NCI-H2227 (cell line): ENCODE measurements around the gene SORCS1.
"Not testable (repeated sequence)": the region's sequence is repeated elsewhere in the genome, so short reads cannot be mapped to it uniquely, and the experiment has no call there.

Experiments
- DNase-seq: peaks from one replicate; lab custom pipeline; 2025; ENCODE audit not compliant: unreplicated experiment; lab: John Stamatoyannopoulos, UW

The SORCS1 gene

DNA sequence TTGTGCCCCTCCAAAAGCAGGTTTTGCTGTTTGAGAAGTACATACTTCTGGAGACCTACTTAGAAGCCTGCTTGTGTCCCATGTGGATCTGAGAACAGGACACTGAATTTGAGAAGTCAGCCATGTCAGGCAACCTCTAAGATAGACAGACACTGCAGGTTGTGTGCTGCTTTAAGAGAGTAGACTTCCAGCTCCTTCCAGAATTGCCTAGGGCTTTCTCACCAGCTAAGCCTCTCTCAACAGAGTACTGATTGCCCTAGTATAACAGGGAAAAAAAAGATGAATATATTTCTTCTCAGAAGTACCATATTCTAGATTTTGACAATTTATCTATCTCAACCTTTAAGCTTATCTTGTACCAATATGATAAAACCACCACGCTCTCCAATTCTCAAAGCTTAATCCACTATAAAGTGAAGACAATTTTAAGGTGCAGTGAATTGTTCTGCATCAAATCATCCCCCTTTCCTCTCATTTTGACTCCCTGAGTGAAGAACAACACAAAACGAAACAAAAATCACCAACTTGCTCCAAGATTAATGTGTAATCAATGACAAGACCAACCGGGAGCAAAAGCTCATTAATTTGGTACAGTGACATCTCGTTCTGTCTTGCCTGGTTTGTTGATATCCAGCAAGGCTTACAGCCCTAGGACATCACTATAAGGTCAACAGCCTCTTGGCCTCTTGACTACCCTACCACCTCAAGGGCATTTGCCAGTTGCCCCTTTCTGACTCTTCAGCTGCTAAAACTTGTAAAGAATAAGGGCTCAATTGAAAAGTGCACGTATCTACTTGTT is 214.6 kb downstream of the SORCS1 start:
- DNase-seq, result no peak

DNA sequence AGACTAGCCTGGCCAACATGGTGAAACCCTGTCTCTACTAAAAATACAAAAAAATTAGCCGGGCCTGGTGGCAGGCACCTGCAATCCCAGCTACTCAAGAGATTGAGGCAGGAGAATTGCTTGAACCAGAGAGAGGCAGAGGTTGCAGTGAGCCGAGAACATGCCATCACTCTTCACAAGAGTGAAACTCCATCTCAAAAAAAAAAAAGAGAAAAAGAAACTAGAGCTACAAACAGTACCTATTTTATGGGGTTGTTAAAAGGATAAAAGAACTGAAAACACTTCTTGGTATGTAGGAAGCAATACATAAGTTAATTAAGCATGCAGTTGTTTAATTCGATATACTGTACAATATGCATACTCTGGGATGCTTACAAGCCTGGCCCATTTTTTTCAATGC is 216.9 kb downstream of the SORCS1 start:
- no peak for DNase-seq

DNA sequence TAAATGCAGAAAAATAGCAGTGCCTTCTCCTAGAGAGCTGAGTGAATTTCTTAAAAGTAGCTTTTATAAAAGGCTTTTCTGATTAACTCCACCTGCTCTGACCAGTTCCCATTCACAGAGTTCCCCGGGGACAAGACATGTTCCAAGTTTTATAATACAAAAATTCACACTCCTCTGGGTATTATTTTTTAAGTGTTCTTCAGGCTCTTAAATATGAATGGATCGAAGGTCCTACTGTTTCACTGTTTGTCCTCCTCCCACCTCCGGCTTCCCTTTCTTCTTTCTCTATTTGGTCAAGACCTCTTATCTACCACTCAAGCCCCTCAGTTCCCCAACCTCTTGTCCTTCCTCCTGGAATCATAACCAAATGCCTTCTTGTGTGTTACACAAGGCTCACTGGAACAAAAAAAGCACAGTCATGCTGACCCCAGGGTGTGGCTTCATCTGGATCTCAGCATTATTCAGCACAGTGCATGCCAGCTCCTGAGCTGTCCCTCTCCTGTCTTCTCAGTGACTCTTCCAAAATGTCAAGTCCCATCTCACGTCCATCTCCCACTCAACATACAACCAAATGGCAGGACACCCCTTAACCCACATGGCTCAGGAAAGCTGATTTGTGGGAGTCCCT is 222.4 kb downstream of the SORCS1 start:
- DNase-seq, result no peak

DNA sequence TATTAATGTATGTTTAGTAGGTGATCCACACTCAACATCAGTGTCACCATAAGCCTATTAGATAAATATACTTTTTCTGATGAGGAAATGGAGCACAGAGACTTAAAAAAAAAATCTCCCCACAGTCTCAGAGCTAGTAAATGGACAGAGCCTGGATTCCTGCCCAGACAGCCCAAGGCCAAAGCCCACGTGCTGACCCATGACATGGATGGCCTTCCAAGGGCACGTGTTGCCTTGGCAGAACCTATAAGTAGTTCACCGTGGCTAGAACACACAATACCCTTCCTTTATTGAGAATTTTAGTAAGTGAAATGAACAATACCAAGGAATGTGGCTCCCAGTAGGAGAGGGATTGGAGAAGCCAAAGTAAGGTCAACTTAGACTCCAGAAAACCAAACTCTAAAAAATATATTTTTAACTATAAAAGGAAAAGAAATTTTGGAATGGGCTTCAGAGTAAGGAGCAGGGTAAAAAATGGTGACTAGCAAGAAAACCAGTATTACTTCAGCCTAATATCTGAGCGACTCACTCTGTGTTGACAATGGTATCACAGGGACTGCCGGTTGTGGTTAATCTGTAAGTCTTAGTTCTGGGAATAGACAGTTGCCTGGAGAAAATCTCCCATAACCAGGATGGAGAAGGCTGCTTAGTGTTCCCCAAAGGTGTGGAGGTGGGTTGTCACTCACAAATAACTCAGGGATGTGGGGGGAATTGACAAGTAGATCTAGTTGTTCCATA is 223.0 kb downstream of the SORCS1 start:
- no peak for DNase-seq

DNA sequence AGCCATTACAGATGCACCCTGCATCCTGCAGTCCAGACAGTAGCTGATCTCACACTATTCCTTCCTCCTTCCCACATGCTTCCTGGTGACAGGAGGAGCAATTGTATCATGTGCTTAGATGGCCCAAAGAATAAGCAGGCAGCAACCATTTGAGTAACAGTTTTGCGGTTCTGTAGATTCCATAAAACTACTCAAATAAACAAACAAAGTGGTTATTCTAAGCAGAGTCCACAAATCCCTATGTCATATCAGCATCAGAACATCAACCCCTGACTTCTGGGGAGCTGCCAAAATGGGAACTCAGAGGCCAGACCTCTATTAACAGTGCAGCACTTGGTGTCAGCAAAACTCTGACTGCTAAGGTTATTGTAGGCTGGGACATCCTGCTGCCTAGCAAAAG is 226.0 kb downstream of the SORCS1 start:
- no peak for DNase-seq

DNA sequence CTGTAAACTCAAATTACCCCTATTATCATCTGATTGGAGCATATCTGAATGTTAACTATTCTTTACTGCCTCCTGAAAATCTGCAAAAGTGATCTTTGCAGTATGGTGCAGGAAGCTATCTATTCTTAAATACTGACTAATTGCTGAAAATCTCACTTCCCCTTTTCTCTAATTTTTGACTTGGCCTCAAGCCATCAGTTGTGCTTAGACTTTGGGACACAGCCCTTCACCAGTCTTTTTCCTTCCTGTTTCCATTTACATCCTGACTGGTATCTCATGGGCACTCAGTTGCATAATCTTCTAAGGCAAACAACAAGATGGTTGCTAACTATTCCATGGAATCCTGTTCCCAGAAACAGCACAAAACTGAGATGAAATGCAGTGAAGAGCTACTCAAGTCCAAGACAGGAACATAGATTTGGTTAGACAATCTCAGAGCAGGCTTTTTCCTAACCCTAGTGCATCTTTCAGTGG is 228.5 kb downstream of the SORCS1 start:
- DNase-seq, result no peak

DNA sequence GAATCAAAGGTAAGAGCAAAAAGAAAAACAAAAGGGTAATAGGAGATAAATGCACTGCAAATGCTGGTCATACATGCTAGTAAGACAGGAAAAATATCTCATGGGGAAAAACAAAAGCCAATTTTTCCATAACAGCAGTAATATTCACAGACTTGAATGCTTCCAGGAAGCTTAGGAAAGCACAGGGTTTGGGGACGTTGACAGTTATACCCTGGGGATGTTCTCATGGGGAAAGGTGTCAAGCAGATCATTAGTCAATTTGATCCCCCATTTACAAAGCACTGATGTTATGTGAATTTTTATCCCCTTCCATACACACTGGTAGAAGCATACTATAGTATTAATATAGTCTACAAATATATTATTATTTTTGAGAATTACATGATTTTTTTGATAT is 232.7 kb downstream of the SORCS1 start:
- no peak for DNase-seq

DNA sequence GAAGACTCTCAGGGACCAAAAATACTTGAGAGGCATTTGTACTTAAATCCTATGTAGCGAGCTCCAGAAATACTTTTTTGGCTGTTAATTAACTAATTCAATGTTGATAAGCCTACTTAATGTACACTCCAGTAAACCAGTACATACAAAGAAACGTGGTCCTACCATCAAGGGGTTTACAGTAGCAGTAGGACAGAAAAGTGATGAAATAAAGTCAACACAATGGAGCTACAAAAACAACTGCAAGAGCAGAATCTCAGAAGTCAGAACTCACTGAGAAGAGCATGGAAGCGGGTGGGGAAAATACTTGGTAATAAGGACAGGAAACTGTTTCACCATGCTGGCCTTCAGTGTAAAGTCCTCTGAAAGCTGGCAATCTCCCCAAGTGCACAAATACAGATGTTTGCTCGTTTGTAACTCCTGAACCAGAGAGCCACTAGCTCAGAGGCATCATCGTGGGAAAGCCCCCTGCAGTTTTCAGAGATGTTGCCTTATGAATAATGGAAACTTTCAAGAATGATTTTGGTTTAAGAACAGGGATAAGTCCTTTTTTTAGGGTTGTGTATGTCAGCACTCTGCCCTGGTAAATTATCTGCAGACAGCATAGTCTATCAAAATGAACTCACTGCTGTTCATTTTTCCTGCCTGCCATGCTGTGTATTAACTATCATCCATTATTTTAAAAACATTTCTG is 233.2 kb downstream of the SORCS1 start:
- no peak for DNase-seq

DNA sequence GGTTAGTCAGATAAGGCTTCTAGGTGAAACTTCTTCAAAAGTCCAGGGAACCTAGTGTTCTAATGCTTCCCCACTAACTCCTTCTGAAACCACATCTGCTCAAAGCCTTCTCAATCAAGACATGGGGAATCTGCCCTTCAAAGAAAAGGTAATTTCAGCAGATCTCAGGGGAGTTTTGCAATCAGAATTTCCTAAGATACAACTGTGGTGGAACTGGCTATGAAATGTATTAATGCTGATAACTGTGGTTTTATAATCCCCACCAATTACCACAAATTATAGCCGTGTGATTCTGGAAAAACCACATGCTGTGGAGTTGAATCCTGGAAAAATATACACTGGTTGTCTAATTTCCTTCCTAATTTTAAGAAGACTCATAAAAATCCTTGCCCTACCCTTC is 233.8 kb downstream of the SORCS1 start:
- no peak for DNase-seq

DNA sequence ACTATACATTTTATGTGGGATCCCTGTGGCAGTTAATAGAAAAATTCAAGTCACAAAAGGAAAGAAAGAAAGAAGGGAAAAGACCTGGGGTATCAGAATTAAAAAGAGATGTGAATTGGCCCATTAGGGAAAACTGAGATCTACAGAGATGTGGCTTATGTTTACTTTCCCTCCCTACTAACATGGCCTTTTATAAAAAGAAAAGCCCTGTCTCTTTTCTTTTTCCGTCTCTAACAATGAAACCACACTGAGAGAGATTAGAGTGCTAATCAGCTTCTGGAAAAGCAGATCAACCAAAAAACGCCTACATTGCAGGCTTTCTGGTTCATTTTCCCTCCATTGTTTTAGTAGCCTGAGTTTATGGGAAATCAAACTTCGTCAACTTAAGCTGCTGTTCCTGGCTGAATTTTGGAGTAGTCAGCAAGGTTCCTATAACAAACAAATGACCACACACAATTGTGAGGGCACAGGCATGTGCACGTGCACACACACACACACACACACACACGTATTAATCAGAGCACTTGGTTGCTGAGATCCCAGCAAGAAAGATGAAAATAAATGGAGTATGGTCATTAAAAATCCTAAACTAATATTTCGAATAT is 235.1 kb downstream of the SORCS1 start:
- DNase-seq, result no peak

DNA sequence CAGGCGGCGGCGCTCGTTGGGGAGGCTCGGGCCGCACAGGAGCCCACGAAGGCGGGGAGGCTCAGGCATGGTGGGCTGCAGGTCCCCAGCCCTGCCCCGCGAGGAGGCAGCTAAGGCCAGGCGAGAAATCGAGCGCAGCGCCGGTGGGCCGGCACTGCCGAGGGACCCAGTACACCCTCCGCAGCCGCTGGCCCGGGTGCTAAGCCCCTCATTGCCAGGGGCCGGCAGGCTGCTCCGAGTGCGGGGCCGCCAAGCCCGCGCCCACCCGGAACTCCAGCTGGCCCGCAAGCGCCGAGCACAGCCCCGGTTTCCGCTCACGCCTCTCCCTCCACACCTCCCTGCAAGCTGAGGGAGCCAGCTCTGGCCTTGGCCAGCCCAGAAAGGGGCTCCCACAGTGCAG is 236.4 kb downstream of the SORCS1 start:
- DNase-seq, result not testable (repeated sequence)

DNA sequence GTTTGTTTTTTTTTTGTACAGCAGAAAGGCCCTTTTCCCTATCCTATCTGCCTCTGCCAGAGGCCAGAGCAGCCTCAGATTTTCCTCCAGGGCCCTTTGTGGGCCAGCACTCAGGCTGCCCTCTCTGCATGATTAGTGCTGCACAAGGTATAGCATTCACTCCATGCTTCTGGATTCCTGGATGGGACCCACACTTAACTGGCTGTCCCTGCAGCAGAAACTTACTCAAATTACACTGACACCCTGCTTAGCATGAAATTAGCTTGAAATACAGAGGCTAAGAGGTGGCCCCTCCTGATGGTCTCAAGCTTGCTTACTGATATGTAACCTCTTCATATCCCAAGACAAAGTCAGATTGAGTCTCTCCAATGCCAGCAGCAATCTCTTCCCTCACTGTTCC is 239.3 kb downstream of the SORCS1 start:
- no peak for DNase-seq

DNA sequence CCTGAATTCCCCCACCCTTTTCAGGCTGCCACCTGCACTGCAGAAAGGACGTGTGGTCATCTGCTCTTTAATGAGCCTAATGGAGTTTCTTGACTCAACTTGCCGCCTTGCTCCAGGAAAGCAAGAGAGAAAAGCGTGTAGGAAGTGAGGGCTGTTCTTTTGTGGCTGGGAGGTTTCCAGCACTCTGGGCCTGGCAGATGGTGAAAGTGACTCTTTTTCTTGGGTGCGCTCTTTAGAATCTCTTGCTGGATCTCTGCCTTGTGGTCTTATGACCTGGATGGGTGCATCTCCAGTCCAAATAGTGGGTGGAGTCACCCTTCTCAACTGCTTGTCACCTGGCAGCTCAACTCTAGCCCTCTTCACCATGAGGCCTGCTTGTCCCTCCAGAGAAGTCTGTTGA is 244.0 kb downstream of the SORCS1 start:
- no peak for DNase-seq

DNA sequence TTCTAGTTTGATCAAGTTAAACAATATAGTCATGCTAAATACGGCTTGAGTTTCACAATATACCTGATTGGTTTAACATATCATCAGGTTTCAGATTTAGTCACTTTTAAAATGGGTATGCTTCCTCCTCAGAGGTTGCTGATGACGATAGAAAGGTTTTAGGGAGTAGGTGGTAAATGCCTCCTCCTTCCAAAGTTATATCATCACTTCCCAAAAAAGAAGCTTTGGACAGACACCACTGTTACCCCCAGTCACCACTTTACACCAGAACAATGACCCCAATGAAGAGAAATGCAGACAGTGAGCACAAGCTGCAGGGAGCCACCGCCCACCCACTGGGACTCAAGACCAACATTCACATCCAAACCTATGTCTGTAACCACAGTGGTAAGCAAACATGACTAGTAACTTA is 244.6 kb downstream of the SORCS1 start:
- no peak for DNase-seq

DNA sequence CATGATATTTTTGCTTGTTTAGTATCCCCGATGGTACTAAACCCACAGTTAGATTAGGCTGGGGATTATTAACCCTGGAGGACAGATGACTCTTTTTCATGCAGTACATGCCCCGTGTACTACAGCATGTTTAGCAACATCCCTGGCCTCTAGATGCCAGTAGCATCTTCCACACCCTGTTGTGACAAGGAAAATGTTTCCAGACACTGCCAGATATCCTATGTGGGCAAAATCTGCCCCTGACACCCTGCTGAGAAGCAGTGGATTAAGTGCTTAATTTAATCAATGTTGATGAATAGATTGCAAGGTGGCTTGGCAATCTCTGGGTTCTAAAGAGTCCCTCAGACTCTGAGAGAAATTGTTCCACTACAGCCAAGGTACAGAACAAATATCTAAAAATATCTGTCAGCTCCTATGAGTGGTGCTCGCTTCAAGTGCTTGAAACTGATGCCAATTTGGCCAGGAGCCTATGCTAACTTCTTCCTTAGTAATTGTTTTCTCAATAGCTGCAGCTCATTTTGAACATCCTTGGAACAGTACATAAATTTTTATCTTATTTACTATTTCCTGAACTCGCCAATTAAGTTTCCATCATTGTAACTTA is 247.0 kb downstream of the SORCS1 start:
- DNase-seq, result no peak

DNA sequence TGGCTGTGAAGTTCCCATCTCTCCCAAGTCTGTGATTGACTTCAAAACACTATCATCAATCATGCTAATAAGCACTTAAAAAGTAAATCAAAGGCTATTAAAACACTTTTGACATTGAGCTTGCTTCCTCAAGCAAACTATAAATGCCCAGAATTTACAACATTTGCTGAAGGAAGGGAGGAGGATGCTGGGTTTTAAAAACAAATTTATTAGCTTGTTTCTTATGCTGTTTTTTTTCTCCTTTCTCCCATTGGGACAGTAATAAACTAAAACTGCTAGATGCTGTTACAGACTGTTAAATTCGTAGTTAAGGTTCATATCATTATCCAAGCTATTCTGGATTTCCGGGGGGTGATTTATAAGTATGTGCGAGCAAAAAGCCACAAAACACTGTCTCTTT is 250.5 kb downstream of the SORCS1 start:
- DNase-seq, result no peak

DNA sequence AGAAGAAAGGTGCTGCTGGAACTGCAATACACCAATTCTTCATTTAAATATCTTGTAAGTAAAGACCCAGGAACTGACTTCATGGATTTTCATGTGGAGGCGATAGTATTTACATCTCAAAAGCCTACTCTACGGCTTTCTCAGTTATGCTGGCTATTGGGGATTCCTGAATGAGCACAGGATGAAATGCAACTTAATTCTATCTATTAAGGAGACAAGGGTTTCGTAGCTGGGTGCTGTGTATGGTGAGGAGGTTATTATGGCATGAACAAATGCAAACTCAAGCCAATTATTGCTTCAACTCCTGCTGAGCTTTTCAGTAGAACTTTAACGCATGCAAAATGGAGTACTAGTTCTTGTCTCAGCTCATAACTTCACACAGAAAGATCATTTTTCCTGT is 251.2 kb downstream of the SORCS1 start:
- DNase-seq, result no peak

DNA sequence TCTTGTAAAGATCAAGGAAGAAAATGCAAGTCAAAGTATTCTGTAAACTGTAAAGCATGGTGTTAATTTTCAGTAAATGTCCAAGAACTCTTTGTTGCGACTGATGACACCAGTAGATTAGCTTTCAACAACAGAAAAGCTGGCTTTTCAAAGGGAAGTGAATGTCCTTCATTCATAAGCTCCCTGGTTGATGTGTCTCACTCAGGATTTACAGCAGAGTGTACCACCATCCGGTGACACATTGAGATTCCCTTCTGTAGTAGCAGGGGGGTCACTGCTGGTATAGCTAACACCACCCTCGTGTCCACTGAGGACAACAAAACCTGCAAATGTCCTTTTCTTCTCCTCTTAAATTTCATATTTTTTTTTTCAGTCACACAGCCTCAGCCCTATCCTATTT is 253.4 kb downstream of the SORCS1 start:
- no peak for DNase-seq

DNA sequence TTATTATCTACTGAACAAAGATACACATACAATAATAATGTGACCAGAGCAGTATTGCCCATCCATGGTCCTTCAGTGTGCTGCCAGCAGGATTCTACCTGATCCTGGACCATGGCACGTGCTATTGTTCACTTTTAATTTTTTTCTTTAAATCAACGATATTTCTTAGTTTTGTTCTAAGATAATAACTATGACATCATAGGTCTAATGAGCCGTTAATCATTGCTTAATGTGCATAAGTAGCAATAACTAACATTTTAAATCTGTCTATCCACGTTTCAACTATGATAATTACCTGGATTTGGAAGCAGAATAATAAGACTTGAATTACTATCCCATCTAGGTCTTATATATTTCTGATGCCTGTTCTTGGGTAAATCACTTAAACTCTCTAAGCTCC is 253.8 kb downstream of the SORCS1 start:
- no peak for DNase-seq

DNA sequence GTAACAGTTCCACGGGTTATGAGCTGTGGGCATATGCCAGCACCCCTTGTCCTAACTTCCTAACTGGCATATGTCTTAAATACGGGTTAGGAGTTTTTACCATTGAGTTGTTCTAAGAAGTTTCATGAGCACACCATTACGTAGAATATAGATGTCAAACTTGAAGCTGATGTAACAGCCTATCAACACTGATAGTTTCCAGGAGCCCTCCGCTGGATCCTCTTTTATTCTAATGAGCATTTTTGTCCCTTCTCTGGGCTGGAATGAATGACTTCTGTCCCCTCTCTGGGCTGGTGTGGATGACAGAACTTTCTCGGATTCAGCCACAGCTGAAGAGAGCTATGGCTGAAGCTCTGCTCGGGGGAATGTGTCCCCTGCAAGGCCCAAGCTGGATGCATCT is 256.3 kb downstream of the SORCS1 start:
- DNase-seq, result no peak

DNA sequence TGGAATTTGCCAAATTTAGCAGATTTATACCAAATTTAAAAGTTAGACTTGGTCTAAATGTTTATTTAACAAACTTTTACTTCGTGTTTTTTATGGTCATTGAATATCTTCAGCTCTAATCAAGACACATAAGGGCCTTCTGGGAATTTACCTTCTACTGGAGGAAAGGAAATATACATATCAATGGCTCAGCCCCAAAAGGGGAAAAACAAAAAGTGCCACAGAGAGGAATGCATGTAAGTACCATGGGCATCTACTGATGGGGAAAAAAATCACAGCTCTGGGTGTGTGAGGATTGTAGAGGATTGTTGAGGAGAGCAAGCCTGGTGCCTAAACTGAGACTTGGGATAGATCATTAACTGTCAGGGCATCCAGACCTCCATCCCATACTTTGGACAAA is 260.3 kb downstream of the SORCS1 start:
- no peak for DNase-seq
